Stimulated activated naive CD8-positive, alpha-beta T cell treated with anti-CD3 and anti-CD28 coated beads, Interleukin-15, amount 100 ng/mL, for 72 hours (primary cell): ENCODE results near the gene DOCK7.
"Not testable (repeated sequence)": the region's sequence is repeated elsewhere in the genome, so short reads cannot be mapped to it uniquely, and the experiment has no call there.

Experiments used
- ATAC-seq: fragments of 150-1000 bp; cut with Tn5 transposase; 2 replicates; pipeline ENCODE4 v1.10.0; 2021; ENCODE audit warnings: mild to moderate bottlenecking, moderate library complexity
- DNase-seq, 2 donors: peaks; one replicate each; pipeline ENCODE4 v3.0.0; 2021 to 2022
- H3K27ac Mint-ChIP-seq, 2 donors: one replicate each; pipeline ENCODE4 v1.8.0; 2022; ENCODE audit warnings: mild to moderate bottlenecking in 2 of 2, mixed read lengths in 2 of 2, moderate library complexity in 2 of 2
- H3K27me3 Mint-ChIP-seq: one replicate; pipeline ENCODE4 v1.8.0; 2022; ENCODE audit warnings: mixed read lengths
- H3K4me1 Mint-ChIP-seq: one replicate; pipeline ENCODE4 v1.8.0; 2022; ENCODE audit warnings: mild to moderate bottlenecking, mixed read lengths
- H3K4me3 Mint-ChIP-seq, 2 donors: one replicate each; pipeline ENCODE4 v1.8.0; 2022; ENCODE audit warnings: mild to moderate bottlenecking in 2 of 2, mixed read lengths in 2 of 2, moderate library complexity in 1 of 2
- H3K9me3 Mint-ChIP-seq, 2 donors: one replicate each; pipeline ENCODE4 v1.8.0; 2022; ENCODE audit warnings: mixed read lengths in 2 of 2

DOCK7 gene

DNA sequence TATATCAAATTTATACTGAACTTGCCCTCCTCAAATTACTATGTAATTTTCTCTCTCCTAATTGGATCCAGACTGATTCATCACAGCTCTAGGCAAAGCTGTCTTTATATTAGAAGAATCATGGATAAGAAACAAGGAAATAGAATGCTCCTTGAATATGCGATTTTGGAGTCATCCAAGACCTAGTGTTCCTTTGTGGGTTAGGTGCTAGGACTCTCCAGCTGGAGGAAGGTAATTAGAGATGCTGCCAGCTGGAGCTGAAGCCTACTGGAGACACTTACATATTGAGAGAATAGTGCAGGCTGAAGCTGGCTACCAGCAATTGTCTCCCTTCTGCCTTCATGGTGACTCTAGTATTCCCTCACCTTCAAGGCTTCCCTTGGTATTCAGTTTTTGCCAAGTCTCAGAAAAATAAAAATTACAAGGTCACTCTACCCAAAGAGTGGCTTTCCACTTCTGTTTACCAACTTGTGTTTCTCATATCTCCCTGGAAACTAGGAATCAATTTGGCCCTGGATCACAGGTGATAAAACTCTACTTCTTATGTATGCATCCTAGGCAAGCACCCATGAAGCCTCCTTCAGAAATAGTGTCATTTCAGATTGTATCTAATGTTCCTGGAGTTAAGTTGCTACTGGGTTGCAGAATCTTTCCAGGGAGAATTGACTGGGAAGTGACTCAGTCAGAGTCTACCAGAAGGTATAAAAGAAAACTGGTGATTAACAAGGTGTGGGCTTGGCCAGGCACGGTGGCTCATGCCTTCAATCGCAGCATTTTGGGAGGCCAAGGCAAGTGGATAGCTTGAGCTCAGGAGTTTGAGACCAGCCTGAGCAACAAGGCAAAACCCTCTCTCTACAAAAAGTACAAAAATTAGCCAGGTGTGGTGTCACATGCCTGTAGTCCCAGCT lies 24.4 kb upstream of the DOCK7 start:
- DNase-seq (no peak), ATAC-seq (no peak)
- Mint-ChIP-seq H3K9me3 (no peaks in the 10 kb centered on the region), H3K4me3 (no peak overlapping the region), H3K27ac (no peak overlapping the region), H3K4me1 (no peaks in the 10 kb centered on the region), H3K27me3 (no peaks in the 10 kb centered on the region)

DNA sequence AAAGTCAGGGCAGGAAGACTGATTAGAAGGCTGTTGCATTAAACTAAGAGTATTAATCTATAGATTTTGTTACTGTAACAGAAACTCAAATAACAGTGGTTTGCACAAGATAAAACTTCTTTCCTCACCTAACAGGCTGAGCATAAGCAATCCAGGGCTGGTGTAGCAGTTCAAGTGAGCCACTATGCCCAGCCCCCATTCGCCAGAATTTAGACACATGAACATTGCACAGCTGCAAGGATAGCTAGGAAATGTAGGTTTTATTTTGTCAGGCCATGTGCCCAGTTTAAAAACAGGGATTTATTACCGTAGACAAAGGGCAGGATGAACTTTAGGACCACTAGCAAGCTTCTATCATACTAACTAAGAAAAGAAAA lies 19.5 kb upstream of the DOCK7 start:
- H3K27me3 Mint-ChIP-seq: peaks cover 6% of the 10 kb centered on the region
- H3K4me3 Mint-ChIP-seq: no peak overlapping the region
- no peaks in the 10 kb centered on the region for H3K4me1 Mint-ChIP-seq
- DNase-seq (no peak), ATAC-seq (no peak)
- H3K27ac Mint-ChIP-seq: no peak overlapping the region
- peaks cover 0 to 6% of the 10 kb centered on the region in 2 donors for H3K9me3 Mint-ChIP-seq

DNA sequence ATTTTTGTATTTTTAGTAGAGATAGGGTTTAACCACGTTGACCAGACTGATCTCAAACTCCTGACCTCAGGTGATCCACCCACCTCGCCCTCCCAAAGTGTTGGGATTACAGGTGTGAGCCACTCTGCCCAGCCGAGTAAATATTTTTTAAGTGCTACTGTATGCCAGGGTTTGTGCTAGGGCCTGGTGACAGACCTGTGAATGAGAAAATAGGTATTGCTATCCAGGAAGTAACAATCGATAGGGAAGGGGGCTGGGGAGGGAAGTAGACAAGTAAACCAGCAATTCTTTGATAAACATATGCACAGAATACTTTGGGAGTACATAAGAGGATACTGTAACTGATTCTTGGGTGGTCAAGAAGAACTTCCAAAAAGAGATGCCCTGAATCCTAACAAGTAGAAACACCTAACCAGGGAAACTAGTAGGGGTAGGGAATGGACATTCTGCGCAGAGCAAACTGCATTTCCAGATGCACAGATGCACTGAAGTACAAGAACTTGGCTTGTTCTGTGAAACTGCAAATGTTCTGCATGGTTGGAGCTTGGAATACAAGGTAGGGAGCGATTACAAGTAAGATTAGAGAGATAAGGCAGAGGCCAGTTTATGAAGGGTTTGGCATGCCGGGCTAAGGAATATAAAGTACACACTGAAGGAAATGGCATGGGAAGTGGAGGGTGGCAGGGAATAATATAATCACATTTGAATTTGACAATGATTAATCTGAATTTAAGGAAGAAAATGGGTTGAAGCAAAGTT lies 19.0 kb upstream of the DOCK7 start:
- H3K4me3 Mint-ChIP-seq: no peak overlapping the region
- peaks cover 0 to 6% of the 10 kb centered on the region in 2 donors for H3K9me3 Mint-ChIP-seq
- DNase-seq: no peak
- ATAC-seq: no peak
- H3K27ac Mint-ChIP-seq: no peak overlapping the region
- H3K4me1 Mint-ChIP-seq: no peaks in the 10 kb centered on the region
- H3K27me3 Mint-ChIP-seq: peaks cover 7% of the 10 kb centered on the region

DNA sequence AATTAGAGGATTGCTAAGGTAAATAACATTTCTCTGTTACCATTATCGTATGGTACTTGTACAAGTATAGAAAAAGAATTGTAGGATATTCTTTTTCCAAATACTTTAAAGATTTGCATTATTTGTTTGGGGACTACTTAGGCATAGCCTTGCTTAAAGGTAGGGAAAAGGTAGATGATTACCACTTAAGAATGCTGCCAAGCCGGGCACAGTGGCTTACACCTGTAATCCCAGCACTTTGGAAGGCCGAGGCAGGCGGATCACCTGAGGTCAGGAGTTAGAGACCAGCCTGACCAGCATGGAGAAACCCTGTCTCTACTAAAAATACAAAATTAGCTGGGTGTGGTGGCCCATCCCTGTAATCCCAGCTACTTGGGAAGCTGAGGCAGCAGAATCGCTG lies 10.0 kb upstream of the DOCK7 start:
- not testable (repeated sequence) for DNase-seq, H3K4me1 Mint-ChIP-seq, ATAC-seq, H3K9me3 Mint-ChIP-seq, H3K4me3 Mint-ChIP-seq, H3K27me3 Mint-ChIP-seq, H3K27ac Mint-ChIP-seq

DNA sequence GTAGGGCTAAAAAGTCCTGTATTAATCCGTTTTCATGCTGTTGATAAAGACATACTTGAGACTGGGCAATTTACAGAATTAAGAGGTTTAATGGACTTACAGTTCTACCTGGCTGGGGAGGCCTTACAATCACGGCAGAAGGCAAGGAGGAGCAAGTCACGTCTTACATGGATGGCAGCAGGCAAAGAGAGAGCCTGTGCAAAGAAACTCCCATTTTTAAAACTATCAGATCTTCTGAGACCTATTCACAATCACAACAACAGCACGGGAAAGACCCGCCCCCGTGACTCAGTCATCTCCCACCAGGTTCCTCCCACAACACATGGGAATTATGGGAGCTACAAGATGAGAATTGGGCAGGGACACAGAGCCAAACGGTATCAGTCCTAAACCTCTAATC lies 6.3 kb upstream of the DOCK7 start:
- not testable (repeated sequence) for H3K4me3 Mint-ChIP-seq, H3K27ac Mint-ChIP-seq, H3K27me3 Mint-ChIP-seq, DNase-seq, ATAC-seq, H3K9me3 Mint-ChIP-seq
- H3K4me1 Mint-ChIP-seq: peaks cover 11% of the 10 kb centered on the region

DNA sequence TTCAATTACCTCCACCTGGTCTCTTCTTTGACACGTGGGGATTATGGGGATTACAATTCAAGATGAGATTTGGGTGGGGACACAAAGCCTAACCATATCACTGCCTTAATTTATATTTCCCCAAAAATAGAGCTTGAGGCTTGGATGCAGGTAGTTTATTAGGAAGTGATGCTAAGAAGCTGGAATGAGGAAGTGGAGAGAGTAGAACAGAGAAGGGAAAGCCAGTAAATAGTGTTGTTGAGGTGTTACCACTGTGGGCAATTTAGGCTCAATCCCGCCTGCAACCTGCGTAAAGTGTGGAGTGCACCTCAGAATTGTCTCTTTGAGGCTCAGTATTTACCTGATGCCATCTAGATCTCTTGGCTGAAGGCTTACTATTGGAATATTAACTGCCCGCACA lies 4.9 kb upstream of the DOCK7 start:
- Mint-ChIP-seq H3K27ac (no peak overlapping the region), H3K9me3 (no peaks in the 10 kb centered on the region), H3K4me1 (peaks cover 12% of the 10 kb centered on the region), H3K4me3 (no peak overlapping the region), H3K27me3 (no peaks in the 10 kb centered on the region)
- DNase-seq (no peak), ATAC-seq (no peak)

DNA sequence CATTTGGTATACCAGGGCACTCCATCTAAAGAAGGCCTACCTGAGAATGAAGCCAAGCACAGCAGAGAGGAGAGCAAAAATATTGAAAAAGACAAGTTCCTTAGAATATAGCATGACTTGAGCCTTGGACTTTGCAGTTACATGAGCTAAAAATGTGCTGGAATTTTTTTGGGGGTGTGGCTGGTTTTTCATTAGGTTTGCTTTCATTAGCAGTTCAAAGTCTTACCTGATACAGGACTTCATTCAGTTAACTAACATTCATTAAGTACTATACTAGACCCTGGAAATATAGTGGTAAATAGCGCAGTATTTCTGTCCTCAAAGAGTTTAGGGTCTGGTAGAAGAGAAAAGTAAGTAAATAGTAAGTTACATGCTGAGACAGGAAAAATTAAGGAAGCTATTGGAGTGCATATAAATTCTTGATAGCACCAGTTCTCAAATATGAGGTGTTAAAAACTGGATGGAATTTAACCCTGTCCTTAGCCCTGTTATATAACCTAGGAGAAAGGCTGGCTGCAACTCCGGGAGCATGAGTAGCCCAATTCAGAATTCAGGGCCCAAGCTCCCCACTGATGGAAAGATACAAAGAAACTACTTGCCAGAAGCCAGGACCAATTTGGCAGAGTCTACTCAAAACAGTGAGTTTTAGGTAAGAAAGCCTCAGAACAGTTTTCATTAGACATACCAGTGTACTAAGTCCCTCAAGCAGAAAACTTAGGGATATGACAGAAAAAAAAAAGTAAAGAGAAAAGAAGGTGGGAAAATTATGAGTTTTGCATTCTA lies 3.1 kb upstream of the DOCK7 start:
- Mint-ChIP-seq H3K9me3 (no peaks in the 10 kb centered on the region), H3K4me1 (peaks cover 12% of the 10 kb centered on the region), H3K27me3 (no peaks in the 10 kb centered on the region), H3K4me3 (no peak overlapping the region), H3K27ac (no peak overlapping the region)
- no peak for ATAC-seq
- no peak for DNase-seq

DNA sequence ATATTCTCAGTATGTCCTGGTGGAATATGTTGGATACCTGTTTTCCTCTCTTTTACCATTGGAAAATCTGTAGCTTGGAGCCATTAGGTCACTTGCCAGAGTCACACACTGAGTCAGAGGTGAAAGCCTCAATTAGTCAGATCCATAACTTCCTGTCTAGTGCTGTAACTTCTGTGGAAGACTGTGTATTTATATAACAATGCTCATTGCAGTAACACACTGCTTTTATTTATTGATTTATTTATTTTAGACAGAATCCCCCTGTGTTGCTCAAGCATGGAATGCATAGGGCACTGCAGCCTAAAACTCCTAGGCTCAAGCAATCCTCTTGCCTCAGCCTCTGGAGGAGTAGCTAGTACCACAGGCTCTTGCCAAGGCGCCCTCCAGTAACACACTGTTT lies 1.3 kb upstream of the DOCK7 start:
- Mint-ChIP-seq H3K9me3 (no peaks in the 10 kb centered on the region), H3K4me3 (peak overlapping the region in 1 of 2 donors; percentile 34), H3K27me3 (no peaks in the 10 kb centered on the region), H3K27ac (no peak overlapping the region), H3K4me1 (peaks cover 18% of the 10 kb centered on the region)
- DNase-seq (no peak), ATAC-seq (peak; percentile 58)

DNA sequence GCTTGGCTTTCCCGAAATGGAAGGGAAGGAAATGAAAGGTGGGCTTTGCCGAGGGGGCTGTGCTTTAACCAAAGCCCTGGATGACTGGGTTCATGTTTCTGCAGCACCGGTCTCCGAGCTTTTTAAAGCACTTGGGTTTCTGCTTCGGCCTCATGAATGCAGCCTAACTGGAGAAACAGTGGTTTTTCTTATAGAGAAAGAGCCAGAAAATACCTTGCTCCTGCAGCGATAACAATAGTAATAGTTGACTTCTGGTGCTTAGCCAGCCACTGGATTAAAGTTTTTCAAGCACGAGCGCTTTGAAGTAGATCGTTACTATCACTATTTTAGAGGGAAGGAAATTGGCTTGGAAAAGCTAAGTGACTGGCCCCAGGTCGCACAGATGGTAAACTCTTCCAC lies 500 bp upstream of the DOCK7 start:
- no peaks in the 10 kb centered on the region for H3K9me3 Mint-ChIP-seq
- DNase-seq (no peak), ATAC-seq (no peak)
- peaks cover 18% of the 10 kb centered on the region for H3K4me1 Mint-ChIP-seq
- H3K4me3 Mint-ChIP-seq: peak overlapping the region; percentile 85 to 91
- H3K27ac Mint-ChIP-seq: peak overlapping the region; percentile 12 to 94
- no peaks in the 10 kb centered on the region for H3K27me3 Mint-ChIP-seq

DNA sequence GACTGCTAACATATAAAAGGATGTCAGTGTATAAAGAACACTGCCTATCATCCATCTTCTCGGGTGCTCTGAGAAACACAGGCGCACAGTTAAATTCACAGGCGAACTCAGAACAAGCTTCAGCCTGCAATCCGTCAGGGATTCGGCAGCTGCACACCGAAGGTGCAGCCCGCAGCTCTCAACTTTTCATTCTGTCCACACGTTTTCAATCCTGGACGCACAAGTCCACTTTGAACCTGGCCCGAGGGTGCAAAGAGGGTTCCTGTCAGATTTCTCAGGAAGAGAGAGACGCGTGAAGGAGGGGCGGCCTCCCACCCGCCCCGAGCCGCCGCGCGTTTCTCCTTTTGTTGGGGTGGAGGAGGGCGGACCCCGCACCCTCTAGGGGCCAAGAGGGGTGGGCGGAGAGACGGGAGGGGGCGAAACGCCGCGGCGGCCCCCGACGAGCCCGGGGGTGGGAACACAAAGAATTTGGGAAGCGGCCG lies 724 bp downstream of the DOCK7 start:
- Mint-ChIP-seq H3K4me1 (peaks cover 18% of the 10 kb centered on the region), H3K9me3 (no peaks in the 10 kb centered on the region), H3K4me3 (peak overlapping the region; percentile 89 to 92), H3K27ac (peak overlapping the region; percentile 69 to 93), H3K27me3 (no peaks in the 10 kb centered on the region)
- DNase-seq (peak; percentile 31 to 32), ATAC-seq (peak; percentile 66)

DNA sequence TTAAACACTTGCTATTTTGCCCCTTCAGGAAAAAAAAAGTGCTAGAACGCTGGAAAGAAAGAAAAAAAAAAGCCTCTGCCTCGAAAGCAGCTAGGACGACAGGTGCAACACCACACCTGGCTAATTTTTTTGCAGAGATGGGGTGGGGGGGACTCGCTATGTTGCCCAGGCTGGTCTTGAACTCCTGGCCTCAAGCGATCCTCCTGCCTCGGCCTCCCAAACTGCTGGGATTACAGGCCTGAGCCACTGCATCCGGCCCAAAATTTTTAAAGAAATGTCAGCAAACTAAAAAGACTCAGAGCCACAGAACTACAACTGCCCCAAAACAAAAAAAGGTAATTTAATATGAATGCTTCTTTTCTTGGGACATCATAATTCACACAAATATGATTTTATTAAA lies 1.4 kb downstream of the DOCK7 start:
- Mint-ChIP-seq H3K27me3 (no peaks in the 10 kb centered on the region), H3K4me1 (peaks cover 18% of the 10 kb centered on the region), H3K9me3 (no peaks in the 10 kb centered on the region), H3K27ac (no peak overlapping the region), H3K4me3 (peak overlapping the region in 1 of 2 donors; percentile 92)
- ATAC-seq (no peak), DNase-seq (no peak)

DNA sequence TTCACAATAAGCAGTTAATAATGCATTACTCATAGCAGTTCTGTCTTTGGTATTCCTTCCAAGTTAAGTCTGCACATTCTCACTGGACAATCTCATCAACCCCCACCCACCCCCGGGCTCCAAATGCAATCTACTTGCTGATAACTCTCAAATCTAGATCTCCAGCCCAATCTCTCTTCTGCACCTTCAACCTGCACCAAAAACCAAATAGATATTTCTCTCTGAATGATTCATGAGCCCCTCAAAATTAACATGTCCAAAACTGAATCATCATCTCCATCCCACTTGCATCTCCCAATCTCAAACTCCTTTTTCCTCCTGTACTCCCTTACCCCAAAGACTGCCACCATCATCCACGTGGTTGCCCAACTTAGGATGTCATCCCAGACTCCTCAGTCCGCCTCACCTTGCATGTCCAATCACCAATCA lies 2.7 kb downstream of the DOCK7 start:
- no peak for ATAC-seq
- Mint-ChIP-seq H3K27ac (no peak overlapping the region), H3K27me3 (no peaks in the 10 kb centered on the region), H3K4me1 (peaks cover 17% of the 10 kb centered on the region), H3K4me3 (no peak overlapping the region), H3K9me3 (no peaks in the 10 kb centered on the region)
- DNase-seq: no peak

DNA sequence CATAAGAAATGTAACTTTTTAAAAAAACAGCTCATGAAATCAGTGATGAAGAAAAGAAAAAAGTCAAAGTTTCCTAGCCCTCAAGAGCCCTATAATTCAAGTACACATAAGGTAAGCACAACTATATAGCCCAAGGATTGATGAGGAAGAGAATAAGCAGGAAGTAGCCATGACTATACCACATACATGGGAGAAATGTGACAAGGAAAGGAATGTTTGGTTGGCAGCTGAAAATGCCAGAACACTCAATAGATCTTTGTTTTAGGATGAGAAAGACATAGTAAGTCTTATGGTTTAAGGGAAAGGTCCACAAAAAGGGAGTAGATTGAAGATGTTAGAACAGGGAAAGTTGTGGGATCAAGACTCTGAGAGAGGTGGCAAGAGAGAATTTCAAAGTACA lies 5.7 kb downstream of the DOCK7 start:
- Mint-ChIP-seq H3K27ac (no peak overlapping the region), H3K4me1 (peaks cover 6% of the 10 kb centered on the region), H3K4me3 (no peak overlapping the region), H3K9me3 (no peaks in the 10 kb centered on the region), H3K27me3 (no peaks in the 10 kb centered on the region)
- DNase-seq (no peak), ATAC-seq (no peak)

DNA sequence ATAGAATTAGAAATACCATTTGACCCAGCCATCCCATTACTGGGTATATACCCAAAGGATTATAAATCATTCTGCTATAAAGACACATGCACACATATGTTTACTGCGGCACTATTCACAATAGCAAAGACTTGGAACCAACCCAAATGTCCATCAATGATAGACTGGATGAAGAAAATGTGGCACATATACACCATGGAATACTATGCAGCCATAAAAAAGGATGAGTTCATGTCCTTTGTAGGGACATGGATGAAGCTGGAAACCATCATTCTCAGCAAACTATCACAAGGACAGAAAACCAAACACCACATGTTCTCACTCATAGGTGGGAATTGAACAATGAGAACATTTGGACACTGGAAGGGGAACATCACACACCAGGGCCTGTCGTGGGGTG lies 7.2 kb downstream of the DOCK7 start:
- not testable (repeated sequence) for H3K4me3 Mint-ChIP-seq, H3K27me3 Mint-ChIP-seq, H3K27ac Mint-ChIP-seq, H3K9me3 Mint-ChIP-seq, DNase-seq, ATAC-seq
- peaks cover 14% of the 10 kb centered on the region for H3K4me1 Mint-ChIP-seq

DNA sequence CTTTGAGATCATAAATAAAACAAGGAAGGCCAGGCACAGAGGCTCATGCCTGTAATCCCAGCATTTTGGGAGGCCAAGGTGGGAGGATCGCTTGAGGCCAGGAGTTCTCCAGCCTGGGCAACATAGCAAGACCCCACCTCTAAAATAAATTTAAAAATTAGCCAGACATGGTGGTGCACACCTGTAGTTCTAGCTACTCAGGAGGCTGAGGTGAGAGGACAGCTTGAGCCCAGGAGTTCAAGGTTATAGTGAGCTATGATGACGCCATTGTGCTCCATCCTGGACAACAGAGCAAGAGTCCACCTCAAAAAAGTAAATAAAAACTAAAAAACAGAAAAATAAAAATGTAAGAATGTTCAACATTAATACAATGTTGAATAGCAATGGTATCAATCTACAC lies 10.4 kb downstream of the DOCK7 start:
- H3K4me1 Mint-ChIP-seq: not testable (repeated sequence)

More for the DNA sequence above, 10.4 kb downstream of the DOCK7 start:
- H3K9me3 Mint-ChIP-seq, H3K4me3 Mint-ChIP-seq, DNase-seq, ATAC-seq, H3K27me3 Mint-ChIP-seq: not testable (repeated sequence)
- peak overlapping the region in 1 of 2 donors; percentile 27 for H3K27ac Mint-ChIP-seq
